ENCODE measurements around the gene CRYBA2.

CRYBA2 gene

DNA sequence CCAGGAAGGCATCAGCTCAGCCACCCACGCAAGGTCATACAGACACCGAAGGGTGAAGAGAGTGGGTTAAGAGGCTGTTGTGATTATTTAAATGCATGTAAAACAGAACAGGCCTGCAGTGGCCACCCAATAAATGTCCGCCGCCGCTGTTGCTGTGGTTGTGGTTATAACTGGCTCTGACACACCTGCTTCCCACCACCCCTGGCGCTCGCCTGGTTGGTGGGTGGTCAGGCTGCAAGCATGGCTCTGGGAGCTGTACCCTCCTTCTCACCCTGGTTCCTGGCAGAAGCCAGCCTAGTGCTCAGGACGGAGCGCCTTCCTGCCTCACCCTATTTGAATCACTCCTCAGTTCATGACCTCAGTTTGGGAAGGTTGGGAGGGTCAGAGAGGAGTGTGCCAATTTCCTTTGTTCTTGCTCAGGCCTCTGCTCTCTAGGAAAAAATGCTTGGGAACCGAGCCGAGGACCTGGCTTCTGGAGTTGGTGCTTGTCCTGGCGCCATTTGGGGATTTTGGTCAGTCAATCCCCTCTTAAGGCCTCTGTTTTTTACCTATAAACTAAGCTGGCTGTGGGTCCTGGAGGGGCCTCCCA, 5.3 kb upstream of the CRYBA2 start:
- no peak for DNase-seq

DNA sequence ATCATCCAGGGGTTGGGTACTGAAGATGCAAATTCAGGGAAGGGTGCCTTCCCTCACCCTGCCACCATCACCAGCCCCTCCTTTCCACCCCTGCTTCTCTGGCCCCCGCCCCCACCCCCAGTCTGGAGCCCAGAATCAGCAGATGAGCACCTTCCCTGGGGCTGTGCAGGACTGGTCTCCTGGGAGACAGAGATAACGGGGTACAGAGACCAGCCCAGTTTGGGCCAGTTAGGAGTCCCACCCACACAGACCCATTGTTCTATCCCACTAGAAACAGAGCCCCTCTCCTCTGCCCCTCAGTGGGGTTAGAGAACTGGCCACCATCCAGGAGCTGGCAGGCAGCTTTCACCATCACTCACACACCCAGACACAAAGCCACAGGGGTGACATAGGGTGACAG, 4.5 kb upstream of the CRYBA2 start:
- DNase-seq = peak; percentile 39

DNA sequence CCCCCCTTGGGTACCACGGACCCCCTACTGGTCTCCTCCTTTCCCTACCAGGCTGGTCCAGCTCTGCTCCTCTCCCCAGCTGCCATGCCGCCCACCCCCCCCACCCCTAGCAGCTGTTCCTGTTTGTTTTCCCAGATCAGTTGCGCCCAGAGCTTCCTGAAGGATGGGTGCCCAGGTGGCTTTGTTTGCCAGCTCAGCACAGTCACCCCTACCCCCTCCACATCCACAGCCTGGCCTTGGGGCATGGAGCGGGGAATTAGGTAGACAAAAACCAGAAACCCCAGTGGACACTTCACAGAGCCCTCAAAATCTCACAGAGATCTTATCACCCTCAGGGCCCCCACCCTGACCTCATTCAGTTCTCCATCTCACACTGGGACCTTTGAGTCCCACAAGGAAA, 3.7 kb upstream of the CRYBA2 start:
- DNase-seq = peak; percentile 55

DNA sequence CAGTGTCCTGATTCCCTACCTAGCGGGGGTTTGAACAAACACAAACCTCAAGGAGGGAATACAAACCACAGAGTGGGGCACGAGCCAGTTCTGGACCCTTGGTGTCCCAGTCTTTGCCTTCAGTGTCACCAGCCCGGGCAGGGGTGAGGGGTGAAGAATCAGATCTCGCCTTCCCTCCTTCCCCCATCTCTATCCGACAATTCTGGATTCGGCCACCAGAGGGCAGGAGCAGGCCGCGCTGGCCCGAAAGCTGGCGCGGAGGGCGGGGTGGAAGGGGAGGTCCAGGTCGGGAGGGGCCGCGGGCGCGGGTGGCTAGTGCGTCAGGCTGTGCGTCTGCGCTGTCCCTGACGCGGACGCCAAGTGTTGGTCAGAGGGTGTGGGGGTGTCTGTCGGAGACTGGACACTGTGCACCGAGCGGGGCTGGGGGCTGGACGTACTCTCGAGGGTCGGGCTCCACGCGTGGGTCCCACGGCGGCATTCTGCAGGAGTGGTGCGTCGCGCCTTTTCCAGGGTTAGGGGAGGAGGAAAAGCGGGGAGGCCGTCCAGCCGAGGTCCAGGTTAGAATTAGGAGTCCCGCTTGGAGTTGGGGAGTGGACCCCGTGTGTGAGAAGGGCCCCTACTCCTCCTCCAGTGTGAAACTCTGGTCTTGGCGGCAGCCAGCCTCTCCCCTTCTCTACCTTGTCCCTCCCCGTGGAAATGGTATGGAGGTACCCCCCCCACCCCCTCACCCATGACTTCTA, 2.9 kb upstream of the CRYBA2 start:
- DNase-seq = peak; percentile 49

DNA sequence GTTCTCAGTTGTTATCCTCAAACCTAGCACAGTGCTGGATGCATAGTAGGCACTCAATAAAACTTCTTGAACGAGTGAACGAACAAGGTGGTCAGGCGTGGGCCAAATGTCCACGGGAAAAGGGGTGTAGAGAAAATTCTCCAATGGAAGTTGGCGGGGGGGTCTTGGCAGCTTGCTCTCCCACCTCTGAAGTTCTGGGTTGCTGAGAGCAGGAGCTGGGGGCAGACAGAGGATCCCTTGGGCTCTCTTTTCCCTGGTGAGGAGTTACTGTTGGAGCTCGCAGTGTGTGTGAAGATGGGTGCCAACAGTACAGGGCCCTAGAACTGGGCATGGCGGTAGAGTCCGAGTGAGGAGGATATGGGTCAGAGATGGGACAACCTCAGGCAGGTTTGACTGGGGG, 2.3 kb upstream of the CRYBA2 start:
- DNase-seq = no peak

DNA sequence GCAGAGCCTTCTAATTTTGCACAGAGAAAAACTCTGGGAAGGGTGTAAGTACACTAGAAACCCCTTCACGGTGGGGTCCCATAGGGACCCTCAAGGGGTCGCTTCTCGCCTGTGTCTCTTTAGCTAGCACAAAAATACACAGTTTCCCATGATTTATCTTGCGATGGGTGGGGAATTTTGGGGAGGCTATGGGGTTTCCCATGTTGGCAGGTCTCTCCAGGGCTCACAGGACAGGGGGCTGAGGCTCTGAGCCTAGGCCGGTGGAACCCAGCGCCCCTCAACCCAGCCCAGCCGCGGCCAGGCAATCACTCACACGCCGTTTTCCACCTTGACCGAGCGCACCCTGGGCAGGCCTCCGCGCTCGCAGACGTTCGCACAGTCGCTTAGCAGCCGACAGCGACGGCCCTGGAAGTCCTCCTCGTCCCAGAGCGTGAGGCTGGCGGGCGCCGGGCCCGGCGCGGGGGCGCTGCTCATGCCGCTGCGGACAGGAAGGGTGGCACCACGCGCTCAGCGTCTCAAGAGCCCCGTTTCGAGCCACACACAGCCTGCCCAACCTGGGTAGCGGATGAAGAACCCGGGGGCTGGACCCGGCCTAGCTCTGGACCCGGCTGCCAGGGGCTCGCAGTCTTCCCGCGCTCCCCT, 398 bp downstream of the CRYBA2 start:
- DNase-seq = no peak

DNA sequence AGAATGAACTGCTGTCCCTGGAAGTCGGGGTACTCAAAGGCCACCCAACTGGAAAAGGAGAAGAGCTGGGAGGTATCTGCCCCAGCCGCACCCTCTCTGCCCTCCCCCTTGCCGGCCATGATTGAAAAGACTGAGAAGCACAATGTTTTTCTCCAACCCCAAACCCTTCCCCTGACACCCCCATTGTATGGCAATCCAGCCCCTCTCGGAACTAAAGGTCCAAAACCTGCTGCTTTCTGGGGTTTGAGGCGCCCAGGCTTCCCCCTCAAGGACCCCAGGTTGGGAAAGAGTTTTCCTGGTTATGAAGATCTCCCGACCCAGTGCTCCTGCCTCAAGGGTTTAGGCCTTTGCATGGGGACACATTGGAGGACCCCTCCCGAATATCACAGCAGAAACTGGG, 1.0 kb downstream of the CRYBA2 start:
- DNase-seq = no peak

DNA sequence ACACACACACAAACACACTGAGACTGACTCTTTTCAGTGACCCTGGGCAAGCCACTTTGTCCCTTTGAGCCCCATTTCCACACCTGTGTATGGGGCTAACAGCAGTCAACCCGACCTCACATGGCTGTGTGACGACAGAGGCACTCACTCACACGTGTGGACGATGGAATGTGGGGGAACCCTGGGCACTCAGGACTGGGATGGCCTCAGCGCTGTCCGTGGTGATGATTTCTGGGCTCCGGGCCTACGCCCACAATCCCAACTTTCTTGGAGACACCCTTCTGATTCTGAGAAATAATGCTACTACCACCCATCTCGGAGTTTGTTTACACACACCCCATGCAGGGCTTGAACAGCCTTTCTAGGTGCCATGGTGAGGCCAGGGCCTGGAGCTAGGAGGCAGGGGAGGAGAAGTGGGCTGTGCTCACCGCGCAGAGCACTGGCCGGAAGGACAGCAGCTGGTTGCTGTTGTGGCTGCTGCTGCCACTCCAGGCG, 1.5 kb downstream of the CRYBA2 start:
- no peak for DNase-seq

DNA sequence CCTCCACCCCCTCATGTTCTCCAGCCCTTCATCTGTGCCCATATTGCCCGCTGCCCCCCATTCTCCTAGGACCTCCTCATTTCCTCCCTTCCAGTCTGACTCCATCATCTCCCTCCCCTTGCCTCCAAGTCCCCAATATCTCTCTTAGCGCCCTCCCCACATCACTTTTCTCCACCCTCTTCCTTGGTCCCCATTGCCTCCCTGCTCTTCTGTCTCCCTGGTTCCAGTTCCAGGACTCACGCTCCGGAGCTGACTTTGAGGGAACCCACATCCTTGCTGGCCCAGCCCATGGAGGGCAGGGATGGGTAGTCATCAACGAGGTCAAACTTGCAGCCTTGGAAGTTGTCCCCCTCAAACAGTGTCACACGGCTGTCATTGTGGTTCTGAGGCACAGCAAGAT, 2.6 kb downstream of the CRYBA2 start:
- DNase-seq = no peak

DNA sequence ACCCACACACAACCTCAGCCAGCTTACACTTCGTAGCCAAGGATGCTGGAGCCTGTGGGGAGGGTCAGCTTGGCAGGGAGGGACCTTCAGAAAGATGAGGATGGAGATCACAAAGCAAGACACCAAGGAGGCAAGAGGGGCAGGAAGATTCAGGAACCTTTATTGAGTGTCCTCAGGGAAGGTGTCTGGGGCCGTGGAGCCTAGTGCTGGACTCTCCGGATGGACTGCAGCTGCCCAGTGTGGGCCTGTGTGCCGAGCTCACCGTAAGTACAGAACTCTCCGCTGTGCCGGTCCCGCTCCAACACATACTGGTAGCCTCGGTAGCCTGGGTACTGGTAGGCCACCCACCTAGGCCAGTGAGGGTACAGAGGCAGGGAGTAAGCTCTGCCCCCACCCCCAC, 3.2 kb downstream of the CRYBA2 start:
- no peak for DNase-seq

DNA sequence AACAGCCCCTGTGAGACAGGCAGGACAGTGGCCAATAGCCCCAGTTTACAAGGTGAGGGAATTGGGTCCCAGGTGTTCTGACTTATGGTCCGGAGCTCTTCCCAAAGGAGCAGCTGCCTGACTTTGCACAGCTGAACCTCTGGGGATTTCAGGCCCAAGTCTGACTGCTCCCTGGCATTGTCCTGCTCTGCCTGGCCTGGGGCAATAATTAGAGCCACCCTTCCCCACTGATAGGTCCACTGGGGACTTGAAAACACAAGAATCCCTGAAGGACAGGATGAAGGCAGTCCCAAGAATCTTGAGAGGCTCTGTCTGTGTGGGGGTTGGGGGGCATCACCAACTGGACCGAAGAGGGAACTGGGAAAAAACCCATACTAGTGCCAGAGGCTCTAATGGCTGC, 4.6 kb downstream of the CRYBA2 start:
- DNase-seq = no peak

DNA sequence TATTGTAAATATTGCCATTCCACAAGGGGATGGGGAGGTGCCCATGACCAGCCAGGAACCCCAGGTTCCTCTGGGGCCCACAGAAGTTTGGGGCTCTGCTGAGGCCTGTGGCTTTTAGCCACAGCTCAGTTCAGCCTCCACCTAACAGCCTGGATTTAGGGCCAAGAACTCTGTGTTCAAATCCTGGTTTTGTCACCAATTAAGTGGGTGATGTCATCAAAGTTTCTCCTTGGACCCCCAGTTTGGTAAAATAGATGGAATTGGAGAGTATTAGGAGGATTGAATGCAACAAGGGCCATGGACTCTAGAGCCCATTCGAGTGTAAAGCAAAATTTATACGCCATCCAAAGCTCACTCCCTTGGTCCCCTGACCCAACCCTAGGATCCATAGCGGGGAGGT, 5.1 kb downstream of the CRYBA2 start:
- DNase-seq = no peak

DNA sequence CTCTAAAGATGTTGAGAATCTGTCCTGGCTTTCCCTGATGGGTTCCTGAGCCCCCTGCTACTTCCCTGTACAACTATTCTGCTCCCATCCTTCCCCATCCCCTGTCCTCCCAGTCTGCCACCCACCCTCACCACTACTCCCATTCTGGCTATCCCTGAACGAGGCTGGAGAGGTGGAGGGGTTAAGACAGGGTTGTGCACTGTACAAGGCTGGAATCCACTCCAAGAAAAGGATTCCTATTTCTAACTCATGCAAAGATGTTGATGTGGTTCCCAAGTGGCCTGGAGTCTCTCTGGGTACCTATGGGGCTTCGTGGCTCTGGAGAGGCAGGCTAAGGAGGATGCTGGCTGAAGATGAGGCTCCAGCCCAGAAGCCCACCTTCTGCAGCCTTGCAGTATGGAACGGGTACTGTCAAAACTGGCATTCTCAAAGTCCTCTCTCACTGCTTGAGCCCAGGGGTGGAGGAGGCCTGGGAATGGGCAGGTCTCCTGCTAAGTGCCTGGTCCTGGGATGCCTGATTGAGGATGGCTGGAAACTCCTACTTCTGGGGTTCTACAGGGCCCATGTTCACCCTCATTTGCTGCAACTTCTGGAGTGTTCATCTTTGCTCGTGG, 7.0 kb downstream of the CRYBA2 start:
- DNase-seq = no peak

DNA sequence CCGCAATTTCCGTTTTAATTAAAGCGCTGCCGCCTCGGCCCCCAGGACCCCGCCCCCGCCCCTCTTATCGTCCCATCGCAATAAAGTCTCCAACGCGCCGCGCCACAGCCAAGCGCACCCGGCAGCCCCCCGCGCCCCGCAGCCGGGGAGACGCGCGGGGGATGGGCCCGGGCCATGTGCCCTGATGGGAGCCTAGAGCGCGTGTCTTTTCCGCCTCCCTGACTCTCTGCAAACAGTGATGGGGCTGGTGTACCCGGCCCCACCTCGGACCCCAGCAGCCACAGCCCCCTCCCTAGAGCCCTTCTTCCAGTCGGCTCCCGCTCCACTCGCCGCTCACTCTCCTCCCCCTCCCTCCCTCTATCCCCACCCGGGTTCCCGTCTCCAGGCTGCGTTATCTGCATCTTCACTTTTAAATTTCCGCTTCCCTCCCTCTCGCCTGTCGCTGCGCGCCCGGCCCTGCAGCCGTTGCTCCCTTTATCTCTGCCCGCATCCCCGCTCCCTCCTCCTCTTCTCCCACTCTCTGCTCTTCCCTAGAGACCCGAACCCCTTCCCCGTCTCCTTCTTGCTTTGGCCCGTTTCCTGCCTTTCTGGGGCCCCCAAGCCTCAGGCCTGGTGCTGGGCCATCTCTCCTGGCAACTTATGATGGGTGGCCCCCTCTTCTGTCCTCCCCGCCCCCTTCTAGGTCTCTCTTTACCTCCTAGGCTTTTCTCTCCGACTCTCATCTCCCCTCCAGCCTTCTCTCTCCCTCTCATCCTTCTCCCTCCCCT, 7.7 kb downstream of the CRYBA2 start:
- no peak for DNase-seq

DNA sequence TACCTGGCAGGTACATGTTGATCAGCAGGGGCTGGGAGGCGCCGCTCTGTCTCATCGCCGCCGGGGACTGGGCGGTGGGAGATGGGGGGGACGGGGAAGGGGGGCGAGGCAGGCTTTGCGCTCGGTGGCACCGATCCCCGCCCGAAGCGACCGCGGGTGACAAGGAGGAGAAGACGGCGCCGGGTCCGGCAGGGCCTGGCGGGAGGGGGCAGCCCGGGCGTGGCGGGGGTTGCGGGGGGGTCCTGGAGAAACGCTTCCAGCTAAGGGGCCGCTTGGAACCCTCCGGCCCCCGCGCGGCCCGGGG, 8.2 kb downstream of the CRYBA2 start, which contains the start of gene FEV:
FEV (minus strand) TSS at position 164 of the 304 bp plus-strand sequence; CDS start at position 55, 109 bp downstream.
- no peak for DNase-seq

DNA sequence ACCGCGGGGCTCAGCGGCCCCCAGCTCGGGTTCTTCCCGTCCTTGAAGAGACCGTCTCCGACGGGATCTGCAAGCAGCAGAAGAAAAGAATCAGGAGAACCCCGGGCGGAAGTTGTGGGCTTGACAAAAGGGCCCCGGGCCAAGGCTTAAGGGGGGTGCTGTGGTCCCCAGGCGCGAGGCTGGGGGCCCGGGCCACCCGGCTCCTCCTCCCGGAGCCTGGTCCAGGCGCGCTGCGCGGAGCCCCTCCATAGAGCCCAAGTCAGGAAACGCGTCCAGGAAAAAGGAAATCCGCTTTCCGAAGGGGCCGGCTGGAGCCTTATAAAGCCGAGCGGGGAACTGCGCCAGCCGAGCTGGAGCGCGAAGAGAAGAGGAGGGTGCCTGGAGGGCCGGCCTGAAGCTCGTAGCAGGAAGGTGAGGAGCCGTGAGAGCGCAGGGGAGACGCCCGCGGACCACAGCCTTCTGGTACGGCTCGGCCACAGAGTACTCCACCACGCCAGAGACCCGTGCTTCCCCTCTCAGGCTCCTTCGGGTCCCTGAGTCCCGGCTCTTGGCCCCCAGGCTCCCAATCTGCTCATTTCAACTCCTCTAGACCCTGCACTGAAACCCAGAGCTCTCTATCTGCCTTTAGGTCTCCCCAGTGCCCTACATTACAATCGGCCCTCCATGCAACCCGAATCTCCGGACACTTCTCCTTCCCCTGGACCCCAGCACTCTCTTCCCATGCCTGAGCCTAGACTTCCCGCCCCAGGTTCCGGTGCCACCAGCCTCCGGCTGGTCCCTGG, 8.8 kb downstream of the CRYBA2 start:
- no peak for DNase-seq

DNA sequence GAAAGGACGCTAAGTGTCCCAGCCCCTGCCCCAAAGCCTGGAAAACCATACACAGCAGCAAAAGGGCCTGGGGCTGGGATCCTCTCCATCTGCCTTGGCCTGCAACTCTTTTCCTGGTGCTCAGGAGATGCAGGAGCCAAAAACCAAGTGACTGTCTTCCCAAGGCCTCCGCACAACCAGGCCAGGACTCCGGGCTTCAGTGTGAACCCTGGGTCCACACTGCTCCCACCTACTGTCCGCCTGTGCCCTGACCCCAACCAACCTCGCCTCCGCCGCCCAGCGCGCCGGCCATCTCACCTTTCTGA, 9.3 kb downstream of the CRYBA2 start:
- DNase-seq = no peak

DNA sequence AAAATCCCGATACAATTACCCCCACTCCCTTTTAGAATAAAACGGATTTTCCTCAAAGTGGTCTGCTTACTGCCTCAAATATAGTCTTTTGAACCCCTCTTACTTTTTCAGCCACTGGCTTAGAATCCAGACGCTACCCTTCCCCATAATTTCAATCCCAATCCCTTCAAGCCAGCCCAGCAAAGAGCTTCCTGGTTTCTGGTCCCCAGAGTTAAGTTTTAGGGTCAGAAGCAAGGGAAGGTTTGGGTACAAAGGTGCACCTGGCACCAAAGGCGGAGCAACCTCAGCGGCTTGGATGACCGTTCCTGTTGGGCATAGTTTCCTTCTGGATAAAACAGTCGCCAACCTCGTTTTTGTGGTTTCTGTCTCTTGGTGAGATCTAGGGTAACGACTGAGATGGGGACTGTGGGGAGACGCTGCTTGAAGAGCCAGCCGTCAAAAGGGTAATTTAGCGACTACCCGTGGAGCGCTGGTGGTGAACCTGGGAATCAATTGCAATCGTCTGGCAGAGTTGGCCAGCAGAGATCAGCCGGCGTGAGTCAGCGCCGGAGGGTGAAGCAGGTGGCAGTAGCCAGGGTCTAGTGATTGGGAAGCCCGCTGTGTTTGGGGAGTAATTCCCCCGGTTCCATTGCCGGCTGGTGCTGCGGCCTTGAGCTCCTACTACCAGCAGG, 9.8 kb downstream of the CRYBA2 start:
- no peak for DNase-seq

DNA sequence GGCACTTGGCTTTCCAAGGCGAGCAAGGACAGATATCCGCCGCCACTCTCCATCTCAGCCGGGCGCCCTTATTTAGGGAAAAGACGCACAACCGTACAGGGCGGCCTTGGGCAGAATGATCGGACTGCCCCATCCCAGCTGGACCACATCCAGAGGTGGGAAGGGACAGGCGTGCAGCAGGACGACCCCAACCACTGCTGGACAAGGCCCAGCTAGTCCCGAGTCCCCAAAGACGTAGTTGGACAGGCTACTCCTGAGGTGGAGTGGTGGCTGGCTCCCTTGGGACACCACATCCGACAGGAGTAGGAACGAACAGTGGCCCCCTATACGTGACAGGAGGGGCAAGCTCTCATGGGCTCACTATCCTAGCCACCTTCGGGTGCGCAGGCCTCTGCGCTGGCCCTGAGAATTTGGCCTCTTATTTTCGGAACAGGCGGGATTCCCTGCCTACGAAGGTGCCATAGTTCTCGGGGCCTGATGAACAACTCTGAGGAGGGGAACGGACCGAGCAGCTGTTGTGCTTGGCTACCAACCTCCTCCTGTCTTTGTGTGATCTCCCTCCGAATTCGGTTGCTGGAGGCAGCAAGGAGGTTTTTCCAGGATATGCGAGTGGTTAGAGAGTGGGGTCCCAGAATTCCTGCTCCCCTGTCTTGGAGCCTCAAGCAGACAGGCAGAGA, 10.5 kb downstream of the CRYBA2 start:
- no peak for DNase-seq

DNA sequence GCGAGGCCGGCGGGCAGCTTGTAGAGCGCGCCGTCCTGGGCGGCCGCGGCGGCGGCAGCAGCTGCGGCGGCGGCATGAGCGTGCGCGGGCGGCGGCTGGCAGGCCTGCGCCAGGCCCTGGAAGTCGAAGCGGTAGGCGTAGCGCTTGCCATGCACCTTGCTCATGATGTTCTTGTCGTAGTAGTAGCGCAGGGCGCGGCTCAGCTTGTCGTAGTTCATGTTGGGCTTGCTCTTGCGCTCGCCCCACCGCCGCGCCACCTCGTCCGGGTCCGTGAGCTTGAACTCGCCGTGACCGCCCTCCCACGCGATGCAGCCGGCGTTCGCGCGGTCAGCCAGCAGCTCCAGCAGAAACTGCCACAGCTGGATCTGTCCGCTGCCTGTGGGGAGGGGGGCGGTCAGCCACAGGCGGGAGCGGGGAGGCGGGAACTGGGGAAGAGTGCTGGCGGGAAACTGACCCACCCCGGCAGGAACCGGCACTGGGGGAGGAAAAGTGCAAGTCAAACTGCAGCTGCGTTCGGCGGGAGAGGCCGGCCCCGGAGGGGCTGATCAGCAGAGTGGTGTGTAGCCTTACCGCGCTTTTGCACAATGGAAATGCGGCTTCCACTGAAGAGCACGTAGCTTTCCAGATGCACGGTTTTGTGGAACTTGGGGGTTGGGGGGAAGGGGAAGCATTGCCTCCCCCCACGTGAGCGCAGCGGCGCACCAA, 11.2 kb downstream of the CRYBA2 start:
- no peak for DNase-seq

DNA sequence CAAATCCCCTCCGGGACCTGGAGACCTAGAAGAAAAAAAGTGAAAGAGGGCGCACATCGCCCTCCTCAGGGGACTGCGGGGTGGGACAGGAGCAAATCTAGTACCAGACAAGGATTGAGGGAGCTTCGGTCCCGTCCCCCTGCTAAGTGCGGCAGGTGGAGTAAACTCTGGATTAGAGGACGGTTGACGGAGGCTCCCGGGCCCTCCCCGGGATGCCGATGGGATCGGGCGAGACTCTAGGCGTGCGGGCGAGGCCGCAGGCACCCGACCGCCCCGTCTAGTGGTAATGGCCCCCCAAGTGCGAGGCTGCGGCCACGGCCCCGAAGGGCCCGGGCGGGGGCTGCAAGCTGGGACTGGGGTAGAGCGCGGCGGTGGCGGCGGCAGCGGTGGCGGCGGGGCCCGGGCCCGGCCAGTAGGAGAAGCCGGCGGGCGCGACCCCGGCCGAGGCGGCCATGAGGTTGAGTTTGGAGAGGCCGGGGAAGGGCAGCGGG, 11.8 kb downstream of the CRYBA2 start:
- DNase-seq = no peak
